Naive thymus-derived CD4-positive, alpha-beta T cell (primary cell): ENCODE measurements around the gene TRPC4. TPM values are rescaled to one million over a fixed set of nuclear protein-coding genes. Genes with fewer than 3 reads are reported as not detected.
"Not testable (repeated sequence)": the region's sequence is repeated elsewhere in the genome, so short reads cannot be mapped to it uniquely, and the experiment has no call there.

ENCODE experiments used
- ATAC-seq: fragments of 150-1000 bp; cut with Tn5 transposase; 2 replicates; pipeline ENCODE4 v1.10.0; 2021; ENCODE audit warnings: mild to moderate bottlenecking, moderate library complexity
- CTCF ChIA-PET: fragments of 350-600 bp; sonication (Branson Sonifier 250); formaldehyde crosslinking; loops from one replicate; lab custom pipeline; 2021; ENCODE audit warnings: antibody characterized with exemption; lab: Charles Lee
- POLR2A ChIA-PET: fragments of 350-600 bp; sonication (Branson Sonifier 250); formaldehyde crosslinking; loops from one replicate; lab custom pipeline; 2021; ENCODE audit warnings: antibody characterized with exemption, inconsistent platforms; lab: Charles Lee
- DNase-seq, 9 donors: peaks; one replicate each; pipeline versions ENCODE4 v3.0.0 to v3.0.0-alpha.2; 2020 to 2022; ENCODE audit warnings: mixed read lengths in 1 of 9
- H3K27ac ChIP-seq: one replicate; pipeline ENCODE4 v1.7.0; 2013; ENCODE audit warnings: mild to moderate bottlenecking, low read depth, low read length, moderate library complexity
- H3K27me3 ChIP-seq, 2 donors: one replicate each; pipeline ENCODE4 v1.7.0; 2013; ENCODE audit warnings: low read length in 2 of 2, mild to moderate bottlenecking in 2 of 2, moderate library complexity in 2 of 2; ENCODE audit not compliant: control insufficient read depth in 2 of 2, insufficient read depth in 2 of 2
- H3K36me3 ChIP-seq, 3 experiments: 1 replicate in 2 of 3; 2 replicates in 1 of 3; pipeline ENCODE4 v1.7.0; 2013; ENCODE audit warnings: low read length in 3 of 3, mild to moderate bottlenecking in 3 of 3, moderate library complexity in 1 of 3; ENCODE audit not compliant: insufficient read depth in 3 of 3, control insufficient read depth in 2 of 3
- H3K4me1 ChIP-seq, 2 donors: one replicate each; pipeline ENCODE4 v1.7.0; 2013; ENCODE audit warnings: low read length in 2 of 2, mild to moderate bottlenecking in 2 of 2, moderate library complexity in 1 of 2; ENCODE audit not compliant: control insufficient read depth in 2 of 2, insufficient read depth in 2 of 2
- H3K4me3 ChIP-seq: 2 replicates; pipeline ENCODE4 v1.7.0; 2013; ENCODE audit warnings: mild to moderate bottlenecking, low read length
- H3K9me3 ChIP-seq, 3 experiments: 1 replicate in 2 of 3; 2 replicates in 1 of 3; pipeline ENCODE4 v1.7.0; 2013; ENCODE audit warnings: low read length in 3 of 3; ENCODE audit not compliant: control insufficient read depth in 2 of 3
- H3K27ac Mint-ChIP-seq, 9 donors: one replicate each; pipeline ENCODE4 v1.8.0; 2020 to 2022; ENCODE audit warnings: mixed read lengths in 9 of 9, mild to moderate bottlenecking in 8 of 9, moderate library complexity in 5 of 9, inconsistent platforms in 2 of 9
- H3K27me3 Mint-ChIP-seq, 5 donors: one replicate each; pipeline ENCODE4 v1.8.0; 2021 to 2022; ENCODE audit warnings: mixed read lengths in 5 of 5, mild to moderate bottlenecking in 1 of 5
- H3K36me3 Mint-ChIP-seq, 5 donors: one replicate each; pipeline ENCODE4 v1.8.0; 2020 to 2022; ENCODE audit warnings: mixed read lengths in 5 of 5, mild to moderate bottlenecking in 3 of 5, inconsistent platforms in 1 of 5
- H3K4me1 Mint-ChIP-seq, 7 donors: one replicate each; pipeline ENCODE4 v1.8.0; 2020 to 2022; ENCODE audit warnings: mixed read lengths in 7 of 7, mild to moderate bottlenecking in 3 of 7, inconsistent platforms in 1 of 7
- H3K4me3 Mint-ChIP-seq, 10 donors: one replicate each; pipeline ENCODE4 v1.8.0; 2020 to 2022; ENCODE audit warnings: mild to moderate bottlenecking in 10 of 10, mixed read lengths in 10 of 10, moderate library complexity in 6 of 10, inconsistent platforms in 2 of 10
- H3K9me3 Mint-ChIP-seq, 11 donors: one replicate each; pipeline ENCODE4 v1.8.0; 2020 to 2022; ENCODE audit warnings: mixed read lengths in 11 of 11, mild to moderate bottlenecking in 4 of 11, inconsistent platforms in 1 of 11, moderate library complexity in 1 of 11
- intact Hi-C, 2 donors: fragments of 100-400 bp; cut with micrococcal nuclease; formaldehyde crosslinking; loops; one replicate each; pipeline ENCODE4 v1.15.1; 2023
- polyA plus RNA-seq, 2 donors: library from polyadenylated mRNA; unstranded; fragments of 300-500 nt; fragmentation: Illumina TruSeq; gene quantifications; one replicate each; pipeline ENCODE4 v1.2.3, GENCODE V29; 2021
- total RNA-seq, 6 experiments: library from RNA in 5 of 6; stranded (reverse) in 5 of 6; gene quantifications; 1 replicate in 5 of 6; 2 replicates in 1 of 6; pipeline ENCODE4 v1.2.3 and lab custom pipeline; 2021 to 2026

The TRPC4 gene
- total and polyA plus RNA-seq, 7 experiments from 2014 or later, result not detected

DNA sequence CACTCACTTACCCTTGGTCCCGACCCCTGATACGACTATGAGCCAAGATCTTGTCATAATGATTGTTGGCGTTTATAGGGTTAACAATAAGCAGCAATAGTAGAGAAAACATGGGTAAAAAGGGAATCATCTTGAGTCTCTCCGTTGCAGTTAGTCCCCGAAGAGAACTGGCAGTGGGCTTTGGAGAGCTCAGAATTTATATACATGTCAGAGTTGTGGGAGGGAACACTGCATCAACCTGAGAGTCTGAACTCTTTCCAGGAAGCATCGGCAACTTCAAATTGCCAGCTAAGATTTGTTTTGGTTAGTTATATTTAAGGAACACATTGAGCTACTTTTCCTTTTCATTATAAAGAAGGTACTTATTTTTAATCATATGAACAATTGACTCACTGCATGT lies 271.0 kb downstream of the TRPC4 start, which contains the start of gene POSTN:
POSTN (minus strand) TSS at position 172 of the 400 bp plus-strand sequence; CDS start at position 130, 42 bp downstream.
- Mint-ChIP-seq H3K36me3 (no peaks in the 10 kb centered on the region), H3K9me3 (peaks cover 0 to 2% (median 0%) of the 10 kb centered on the region in 11 donors), H3K4me1 (no peaks in the 10 kb centered on the region), H3K4me3 (no peak within 1 kb of the TSS), H3K27ac (no peak within 1 kb of the TSS), H3K27me3 (no peaks in the 10 kb centered on the region)
- H3K9me3 ChIP-seq, result no peaks in the 10 kb centered on the region
- CTCF ChIA-PET, result no interaction called here
- H3K4me1 ChIP-seq, result no peaks in the 10 kb centered on the region
- DNase-seq, result no peak
- H3K27me3 ChIP-seq, result no peaks in the 10 kb centered on the region
- no peaks in the 10 kb centered on the region for H3K36me3 ChIP-seq
- ATAC-seq, result no peak
- intact Hi-C loops, result no loop called here
- POLR2A ChIA-PET, result no interaction called here
- H3K27ac ChIP-seq, result no peak within 1 kb of the TSS
- no peak within 1 kb of the TSS for H3K4me3 ChIP-seq

DNA sequence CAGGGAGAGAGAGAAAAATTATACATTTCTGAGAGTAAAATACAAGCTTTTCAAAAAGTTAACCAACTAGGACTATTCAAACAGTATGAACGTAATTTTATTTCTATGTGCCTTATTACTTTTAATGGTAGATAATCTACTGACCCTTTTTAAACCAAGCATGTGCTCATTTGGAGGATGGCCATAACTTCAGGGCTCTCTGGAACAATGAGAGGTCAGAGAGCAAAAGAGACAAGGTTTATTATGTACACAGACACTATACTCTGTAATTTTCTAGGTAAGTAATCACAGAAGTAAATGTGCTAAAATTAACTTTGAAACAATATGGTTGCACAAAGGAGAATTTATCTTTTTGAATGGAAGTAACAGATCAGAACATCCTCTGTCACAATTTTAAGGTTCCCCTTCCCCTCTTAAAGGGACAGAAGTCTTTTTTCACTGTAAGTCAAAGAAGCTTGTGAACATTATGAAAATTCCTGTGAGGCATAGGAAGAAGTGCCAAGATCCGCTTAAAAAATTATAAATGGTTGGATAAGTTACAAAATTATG lies 272.0 kb downstream of the TRPC4 start:
- CTCF ChIA-PET, result no interaction called here
- H3K36me3 Mint-ChIP-seq, result no peaks in the 10 kb centered on the region
- H3K27ac ChIP-seq, result no peak overlapping the region
- ATAC-seq, result no peak
- no peak overlapping the region for H3K4me3 Mint-ChIP-seq
- no peaks in the 10 kb centered on the region for H3K27me3 ChIP-seq
- no peak overlapping the region for H3K27ac Mint-ChIP-seq
- intact Hi-C loops, result no loop called here
- H3K4me1 ChIP-seq, result no peaks in the 10 kb centered on the region
- peaks cover 0 to 2% (median 0%) of the 10 kb centered on the region in 11 donors for H3K9me3 Mint-ChIP-seq
- no peaks in the 10 kb centered on the region for H3K27me3 Mint-ChIP-seq
- no peaks in the 10 kb centered on the region for H3K36me3 ChIP-seq
- DNase-seq, result no peak
- no peak overlapping the region for H3K4me3 ChIP-seq
- H3K4me1 Mint-ChIP-seq, result no peaks in the 10 kb centered on the region
- POLR2A ChIA-PET, result no interaction called here
- H3K9me3 ChIP-seq, result no peaks in the 10 kb centered on the region

DNA sequence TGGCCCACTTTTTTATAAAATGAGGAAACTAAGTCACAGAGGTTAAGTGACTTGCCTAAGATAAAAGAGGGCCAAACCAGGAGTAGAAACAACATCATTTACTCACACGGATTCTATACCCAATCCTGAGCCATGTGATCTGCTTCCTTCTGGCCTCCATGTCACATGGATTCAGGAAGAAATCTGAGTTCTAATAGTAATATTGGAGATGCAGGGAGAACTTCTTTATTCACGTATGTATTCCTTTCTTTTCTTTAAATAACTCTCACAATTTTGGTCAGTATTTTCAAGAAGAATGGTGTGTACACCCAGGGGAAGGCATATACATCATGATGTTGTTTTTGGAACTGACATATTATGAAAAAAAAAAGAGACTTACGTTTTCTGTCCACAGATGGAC lies 272.8 kb downstream of the TRPC4 start:
- Mint-ChIP-seq H3K4me3 (no peak overlapping the region), H3K27me3 (no peaks in the 10 kb centered on the region), H3K4me1 (no peaks in the 10 kb centered on the region), H3K9me3 (peaks cover 0 to 2% (median 0%) of the 10 kb centered on the region in 11 donors), H3K36me3 (no peaks in the 10 kb centered on the region), H3K27ac (no peak overlapping the region)
- intact Hi-C loops, result no loop called here
- H3K9me3 ChIP-seq, result no peaks in the 10 kb centered on the region
- ChIA-PET POLR2A (no interaction called here), CTCF (no interaction called here)
- no peaks in the 10 kb centered on the region for H3K36me3 ChIP-seq
- ATAC-seq (no peak), DNase-seq (no peak)
- no peaks in the 10 kb centered on the region for H3K4me1 ChIP-seq
- H3K4me3 ChIP-seq, result no peak overlapping the region
- no peak overlapping the region for H3K27ac ChIP-seq
- no peaks in the 10 kb centered on the region for H3K27me3 ChIP-seq

DNA sequence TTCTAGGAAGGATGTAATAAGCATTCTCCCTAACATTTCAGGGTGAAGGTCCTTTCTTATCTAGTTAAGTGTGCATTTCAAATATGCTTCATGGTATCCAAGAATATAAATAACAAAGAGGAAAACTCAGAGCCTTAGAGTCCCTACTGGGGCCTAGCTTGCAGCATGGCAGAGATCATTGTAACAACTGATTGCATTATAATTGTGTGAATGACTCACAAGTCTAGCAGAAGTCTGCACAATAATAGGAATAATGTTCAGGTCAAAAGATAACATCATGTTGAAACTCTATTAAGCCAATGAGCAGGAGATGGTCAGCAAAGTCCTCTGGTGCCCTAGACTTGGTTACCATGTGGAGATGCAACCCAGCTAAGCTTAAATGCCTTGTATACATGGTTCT lies 274.4 kb downstream of the TRPC4 start:
- H3K27me3 Mint-ChIP-seq, result no peaks in the 10 kb centered on the region
- H3K9me3 Mint-ChIP-seq, result peaks cover 0 to 2% (median 0%) of the 10 kb centered on the region in 11 donors
- no peaks in the 10 kb centered on the region for H3K36me3 Mint-ChIP-seq
- ChIA-PET CTCF (no interaction called here), POLR2A (no interaction called here)
- H3K4me1 ChIP-seq, result no peaks in the 10 kb centered on the region
- DNase-seq (no peak), ATAC-seq (no peak)
- H3K4me1 Mint-ChIP-seq, result no peaks in the 10 kb centered on the region
- no peak overlapping the region for H3K4me3 Mint-ChIP-seq
- no peak overlapping the region for H3K27ac Mint-ChIP-seq
- H3K4me3 ChIP-seq, result no peak overlapping the region
- H3K27ac ChIP-seq, result no peak overlapping the region
- H3K9me3 ChIP-seq, result no peaks in the 10 kb centered on the region
- intact Hi-C loops, result no loop called here
- no peaks in the 10 kb centered on the region for H3K27me3 ChIP-seq
- H3K36me3 ChIP-seq, result no peaks in the 10 kb centered on the region

DNA sequence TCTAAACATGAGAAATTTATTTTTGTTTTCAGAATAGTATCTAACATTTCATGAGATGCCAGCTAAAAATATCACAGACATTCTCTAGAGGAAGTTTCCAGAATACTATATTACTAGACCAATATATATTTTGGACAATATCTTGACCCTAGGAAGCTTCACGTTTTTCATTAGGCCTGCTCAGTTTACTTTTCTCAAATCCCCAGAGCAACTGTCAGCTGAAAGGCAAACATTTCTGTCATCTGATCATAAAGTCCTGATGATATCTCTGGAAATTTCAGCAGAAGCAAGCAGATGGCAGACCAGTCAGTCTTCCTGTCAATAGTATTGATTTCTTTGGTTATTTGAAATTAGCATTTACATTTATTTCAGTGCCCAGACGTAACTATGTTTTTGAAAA lies 275.0 kb downstream of the TRPC4 start:
- ATAC-seq, result no peak

DNA sequence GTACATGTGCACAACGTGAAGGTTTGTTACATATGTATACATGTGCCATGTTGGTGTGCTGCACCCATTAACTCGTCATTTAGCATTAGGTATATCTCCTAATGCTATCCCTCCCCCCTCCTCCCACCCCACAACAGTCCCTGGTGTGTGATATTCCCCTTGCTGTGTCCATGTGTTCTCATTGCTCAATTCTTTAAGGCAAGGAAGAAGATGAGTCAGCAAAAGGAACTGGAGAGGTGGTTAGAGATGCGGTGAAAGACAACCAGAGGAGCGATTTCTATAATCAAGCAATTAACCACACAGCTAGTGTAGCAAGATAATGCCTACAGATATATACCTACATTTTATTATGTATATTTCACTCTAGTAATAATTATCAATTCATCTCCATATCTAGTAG lies 280.2 kb downstream of the TRPC4 start:
- H3K9me3 Mint-ChIP-seq, intact Hi-C loops, ATAC-seq, H3K36me3 Mint-ChIP-seq, H3K36me3 ChIP-seq, H3K4me3 ChIP-seq, H3K4me1 Mint-ChIP-seq, H3K27me3 Mint-ChIP-seq, H3K9me3 ChIP-seq, POLR2A ChIA-PET, H3K27ac ChIP-seq, H3K4me3 Mint-ChIP-seq, CTCF ChIA-PET, H3K27me3 ChIP-seq, H3K27ac Mint-ChIP-seq, DNase-seq, H3K4me1 ChIP-seq: not testable (repeated sequence)

More for the DNA sequence above, 275.0 kb downstream of the TRPC4 start:
- no peaks in the 10 kb centered on the region for H3K36me3 Mint-ChIP-seq
- no peak for DNase-seq
- H3K9me3 Mint-ChIP-seq, result peaks cover 0 to 2% (median 0%) of the 10 kb centered on the region in 11 donors
- no peak overlapping the region for H3K4me3 Mint-ChIP-seq
- ChIA-PET CTCF (no interaction called here), POLR2A (no interaction called here)
- Histone ChIP-seq H3K27ac (no peak overlapping the region), H3K4me3 (no peak overlapping the region), H3K9me3 (no peaks in the 10 kb centered on the region), H3K4me1 (no peaks in the 10 kb centered on the region), H3K36me3 (no peaks in the 10 kb centered on the region), H3K27me3 (no peaks in the 10 kb centered on the region)
- intact Hi-C loops, result no loop called here
- H3K27ac Mint-ChIP-seq, result no peak overlapping the region
- no peaks in the 10 kb centered on the region for H3K27me3 Mint-ChIP-seq
- H3K4me1 Mint-ChIP-seq, result no peaks in the 10 kb centered on the region

DNA sequence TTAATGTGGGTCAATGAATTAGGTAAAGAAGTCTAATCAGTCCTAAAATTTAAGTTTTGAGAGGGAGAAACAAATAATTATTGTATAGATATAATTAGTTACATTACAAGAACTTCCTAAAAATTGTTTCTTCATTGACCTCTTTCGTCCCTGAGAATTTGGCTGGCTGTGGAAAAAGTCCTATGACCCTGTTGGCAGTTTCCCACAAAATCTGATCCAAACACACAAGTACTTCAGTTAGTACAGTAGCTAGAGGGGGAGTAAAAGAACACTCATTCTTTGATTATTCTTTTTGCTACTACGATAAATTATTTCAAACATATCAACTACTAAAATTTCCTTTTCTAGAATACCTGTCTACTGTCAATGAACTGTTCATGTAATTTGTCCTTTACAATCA lies 282.3 kb downstream of the TRPC4 start:
- DNase-seq (no peak), ATAC-seq (no peak)
- Mint-ChIP-seq H3K4me3 (no peak overlapping the region), H3K27ac (no peak overlapping the region), H3K9me3 (peaks cover 0 to 18% (median 2%) of the 10 kb centered on the region in 11 donors), H3K27me3 (no peaks in the 10 kb centered on the region), H3K36me3 (no peaks in the 10 kb centered on the region), H3K4me1 (no peaks in the 10 kb centered on the region)
- Histone ChIP-seq H3K9me3 (no peaks in the 10 kb centered on the region), H3K4me1 (no peaks in the 10 kb centered on the region), H3K4me3 (no peak overlapping the region), H3K27me3 (no peaks in the 10 kb centered on the region), H3K27ac (no peak overlapping the region), H3K36me3 (no peaks in the 10 kb centered on the region)
- ChIA-PET CTCF (no interaction called here), POLR2A (no interaction called here)
- intact Hi-C loops, result no loop called here
